CD4-positive, alpha-beta memory T cell (primary cell): Measurements from ENCODE around the gene ECEL1. TPM values are rescaled to one million over a fixed set of nuclear protein-coding genes. Genes with fewer than 3 reads are reported as not detected.

ENCODE experiments used
- CTCF ChIA-PET: fragments of 350-600 bp; sonication (Branson Sonifier 250); formaldehyde crosslinking; loops from one replicate; lab custom pipeline; 2021; ENCODE audit warnings: inconsistent platforms; ENCODE audit not compliant: partially characterized antibody; lab: Charles Lee
- POLR2A ChIA-PET: fragments of 350-600 bp; sonication (Branson Sonifier 250); formaldehyde crosslinking; loops from one replicate; lab custom pipeline; 2021; ENCODE audit not compliant: partially characterized antibody; lab: Charles Lee
- DNase-seq, 5 donors: peaks; one replicate each; pipeline versions ENCODE4 v3.0.0 to v3.0.0-alpha.2; 2020 to 2022; ENCODE audit warnings: mixed read lengths in 1 of 5
- H3K27ac ChIP-seq: one replicate; pipeline ENCODE4 v1.7.0; 2013; ENCODE audit warnings: low read depth, low read length
- H3K27me3 ChIP-seq: 2 replicates; pipeline ENCODE4 v1.7.0; 2013; ENCODE audit warnings: mild to moderate bottlenecking, low read length, moderate library complexity; ENCODE audit not compliant: insufficient read depth
- H3K36me3 ChIP-seq: 2 replicates; pipeline ENCODE4 v1.7.0; 2013; ENCODE audit warnings: mild to moderate bottlenecking, low read length, moderate library complexity; ENCODE audit not compliant: insufficient read depth
- H3K4me1 ChIP-seq: 2 replicates; pipeline ENCODE4 v1.7.0; 2013; ENCODE audit warnings: mild to moderate bottlenecking, low read length, moderate library complexity; ENCODE audit not compliant: insufficient read depth
- H3K4me3 ChIP-seq, 2 donors: one replicate each; pipeline ENCODE4 v1.7.0; 2013; ENCODE audit warnings: low read length in 2 of 2, mild to moderate bottlenecking in 1 of 2
- H3K9me3 ChIP-seq, 2 donors: one replicate each; pipeline ENCODE4 v1.7.0; 2013; ENCODE audit warnings: low read length in 2 of 2, control low read depth in 1 of 2; ENCODE audit not compliant: control insufficient read depth in 1 of 2
- H3K27ac Mint-ChIP-seq, 7 donors: one replicate each; pipeline ENCODE4 v1.8.0; 2020 to 2021; ENCODE audit warnings: mixed read lengths in 7 of 7, mild to moderate bottlenecking in 6 of 7, inconsistent platforms in 3 of 7, moderate library complexity in 3 of 7
- H3K27me3 Mint-ChIP-seq, 2 donors: one replicate each; pipeline ENCODE4 v1.8.0; 2020 to 2021; ENCODE audit warnings: mixed read lengths in 2 of 2
- H3K36me3 Mint-ChIP-seq, 2 donors: one replicate each; pipeline ENCODE4 v1.8.0; 2020 to 2021; ENCODE audit warnings: mixed read lengths in 2 of 2, inconsistent platforms in 1 of 2, mild to moderate bottlenecking in 1 of 2
- H3K4me1 Mint-ChIP-seq, 4 donors: one replicate each; pipeline ENCODE4 v1.8.0; 2020 to 2021; ENCODE audit warnings: mixed read lengths in 4 of 4, mild to moderate bottlenecking in 1 of 4
- H3K4me3 Mint-ChIP-seq, 8 donors: one replicate each; pipeline ENCODE4 v1.8.0; 2020 to 2021; ENCODE audit warnings: mixed read lengths in 8 of 8, mild to moderate bottlenecking in 7 of 8, moderate library complexity in 6 of 8, inconsistent platforms in 3 of 8
- H3K9me3 Mint-ChIP-seq, 8 donors: one replicate each; pipeline ENCODE4 v1.8.0; 2020 to 2021; ENCODE audit warnings: mixed read lengths in 8 of 8, mild to moderate bottlenecking in 5 of 8, inconsistent platforms in 3 of 8, moderate library complexity in 1 of 8
- intact Hi-C: fragments of 100-400 bp; cut with micrococcal nuclease; formaldehyde crosslinking; loops from one replicate; pipeline ENCODE4 v1.15.1; 2023
- polyA plus RNA-seq, 2 donors: library from polyadenylated mRNA; unstranded; fragments of 300-500 nt; fragmentation: Illumina TruSeq; gene quantifications; one replicate each; pipeline ENCODE4 v1.2.3, GENCODE V29; 2021
- total RNA-seq, 2 experiments: library from RNA; stranded (reverse); gene quantifications; one replicate each; pipeline ENCODE4 v1.2.3, GENCODE V29; 2021

Gene ECEL1
- total and polyA plus RNA-seq, 4 experiments from 2014 or later = not detected

GRCh38 chr2:232525791-232526371 is 38.2 kb upstream of the ECEL1 start, which contains the start of gene CHRND:
CHRND (plus strand) TSS chr2:232526160; CDS start chr2:232526216, 56 bp downstream.
- POLR2A ChIA-PET = no interaction called here
- Mint-ChIP-seq H3K27ac (no peak within 1 kb of the TSS), H3K27me3 (peaks cover 23 to 28% of the 10 kb centered on the region in 2 donors)

GRCh38 chr2:232525199-232525598 is 37.6 kb upstream of the ECEL1 start:
- Histone ChIP-seq H3K27me3 (peaks cover 14% of the 10 kb centered on the region), H3K4me3 (no peak overlapping the region), H3K4me1 (peaks cover 32% of the 10 kb centered on the region), H3K27ac (no peak overlapping the region), H3K36me3 (no peaks in the 10 kb centered on the region), H3K9me3 (no peaks in the 10 kb centered on the region)
- Mint-ChIP-seq H3K4me1 (peaks cover 10 to 31% (median 21%) of the 10 kb centered on the region in 4 donors), H3K27ac (no peak overlapping the region), H3K9me3 (no peaks in the 10 kb centered on the region), H3K27me3 (peaks cover 24 to 29% of the 10 kb centered on the region in 2 donors), H3K4me3 (no peak overlapping the region), H3K36me3 (no peaks in the 10 kb centered on the region)
- no peak for DNase-seq
- ChIA-PET POLR2A (no interaction called here), CTCF (no interaction called here)
- intact Hi-C loops = no loop called here

More at GRCh38 chr2:232525791-232526371, 38.2 kb upstream of the ECEL1 start, which contains the start of gene CHRND:
- Mint-ChIP-seq H3K9me3 (no peaks in the 10 kb centered on the region), H3K36me3 (no peaks in the 10 kb centered on the region), H3K4me3 (no peak within 1 kb of the TSS), H3K4me1 (peaks cover 10 to 31% (median 21%) of the 10 kb centered on the region in 4 donors)
- no peak for DNase-seq
- CTCF ChIA-PET = no interaction called here
- no peak within 1 kb of the TSS for H3K4me3 ChIP-seq
- intact Hi-C loops = no loop called here
- no peak within 1 kb of the TSS for H3K27ac ChIP-seq
- peaks cover 32% of the 10 kb centered on the region for H3K4me1 ChIP-seq
- no peaks in the 10 kb centered on the region for H3K9me3 ChIP-seq
- peaks cover 14% of the 10 kb centered on the region for H3K27me3 ChIP-seq
- H3K36me3 ChIP-seq = no peaks in the 10 kb centered on the region

DNA sequence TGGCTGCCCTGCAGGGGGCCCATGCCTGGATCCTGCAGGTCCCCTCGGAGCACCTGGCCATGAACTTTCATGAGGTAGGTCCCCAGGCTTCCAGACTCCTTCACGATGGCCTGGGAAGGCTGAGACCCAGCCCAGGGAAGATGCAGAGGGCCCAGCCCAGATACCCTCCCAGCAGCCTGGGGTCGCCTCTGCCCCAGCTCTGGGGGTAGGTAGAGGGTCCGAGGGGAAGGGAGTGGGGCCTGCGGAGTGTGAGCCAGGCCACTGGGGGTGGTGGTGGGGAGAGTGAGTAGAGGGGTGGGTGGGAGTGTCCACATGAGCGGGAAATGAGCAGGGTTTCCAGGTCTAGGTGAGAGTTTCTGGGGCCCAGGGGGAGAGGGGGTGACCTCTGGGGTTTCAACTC is 37.1 kb upstream of the ECEL1 start:
- H3K4me3 Mint-ChIP-seq = no peak overlapping the region
- H3K9me3 Mint-ChIP-seq = no peaks in the 10 kb centered on the region
- Histone ChIP-seq H3K4me3 (no peak overlapping the region), H3K9me3 (no peaks in the 10 kb centered on the region), H3K36me3 (no peaks in the 10 kb centered on the region), H3K27ac (no peak overlapping the region), H3K27me3 (peaks cover 14% of the 10 kb centered on the region), H3K4me1 (peaks cover 32% of the 10 kb centered on the region)
- DNase-seq = no peak
- intact Hi-C loops = no loop called here
- no peaks in the 10 kb centered on the region for H3K36me3 Mint-ChIP-seq
- H3K27ac Mint-ChIP-seq = peak overlapping the region in 1 of 7 donors; percentile 38
- peaks cover 24 to 29% of the 10 kb centered on the region in 2 donors for H3K27me3 Mint-ChIP-seq
- peaks cover 10 to 31% (median 21%) of the 10 kb centered on the region in 4 donors for H3K4me1 Mint-ChIP-seq
- POLR2A ChIA-PET = no interaction called here
- CTCF ChIA-PET = interaction anchor here (1.2 kb wide), 1 partner anchor 61 kb away, joined by 3 read pairs; no protein-coding TSS in a partner anchor

- no peaks in the 10 kb centered on the region for H3K9me3 ChIP-seq
- peak overlapping the region in 4 of 8 donors; percentile 61 to 81 (median 63) for H3K4me3 Mint-ChIP-seq
- H3K4me3 ChIP-seq = no peak overlapping the region
- DNase-seq = no peak
- H3K27ac ChIP-seq = no peak overlapping the region
- peaks cover 14% of the 10 kb centered on the region for H3K27me3 ChIP-seq
- H3K36me3 ChIP-seq = no peaks in the 10 kb centered on the region
- H3K36me3 Mint-ChIP-seq = no peaks in the 10 kb centered on the region
- peak overlapping the region in 1 of 7 donors; percentile 38 for H3K27ac Mint-ChIP-seq
- POLR2A ChIA-PET = no interaction called here
- H3K9me3 Mint-ChIP-seq = no peaks in the 10 kb centered on the region
- peaks cover 32% of the 10 kb centered on the region for H3K4me1 ChIP-seq
- H3K27me3 Mint-ChIP-seq = peaks cover 24 to 34% of the 10 kb centered on the region in 2 donors
- intact Hi-C loops = no loop called here
- H3K4me1 Mint-ChIP-seq = peaks cover 9 to 27% (median 19%) of the 10 kb centered on the region in 4 donors
- CTCF ChIA-PET = interaction anchor here (1.2 kb wide), 1 partner anchor 60 kb away, joined by 3 read pairs; no protein-coding TSS in a partner anchor
These were observed 36.3 kb upstream of the ECEL1 start for GRCh38 chr2:232523682-232524597.

- H3K4me3 Mint-ChIP-seq = peak overlapping the region in 6 of 8 donors; percentile 61 to 81 (median 66)
- CTCF ChIA-PET = interaction anchor here (1.8 kb wide), 1 partner anchor 26 kb away, joined by 5 read pairs; no protein-coding TSS in a partner anchor
These were observed 35.7 kb upstream of the ECEL1 start for GRCh38 chr2:232523402-232523681.

DNA sequence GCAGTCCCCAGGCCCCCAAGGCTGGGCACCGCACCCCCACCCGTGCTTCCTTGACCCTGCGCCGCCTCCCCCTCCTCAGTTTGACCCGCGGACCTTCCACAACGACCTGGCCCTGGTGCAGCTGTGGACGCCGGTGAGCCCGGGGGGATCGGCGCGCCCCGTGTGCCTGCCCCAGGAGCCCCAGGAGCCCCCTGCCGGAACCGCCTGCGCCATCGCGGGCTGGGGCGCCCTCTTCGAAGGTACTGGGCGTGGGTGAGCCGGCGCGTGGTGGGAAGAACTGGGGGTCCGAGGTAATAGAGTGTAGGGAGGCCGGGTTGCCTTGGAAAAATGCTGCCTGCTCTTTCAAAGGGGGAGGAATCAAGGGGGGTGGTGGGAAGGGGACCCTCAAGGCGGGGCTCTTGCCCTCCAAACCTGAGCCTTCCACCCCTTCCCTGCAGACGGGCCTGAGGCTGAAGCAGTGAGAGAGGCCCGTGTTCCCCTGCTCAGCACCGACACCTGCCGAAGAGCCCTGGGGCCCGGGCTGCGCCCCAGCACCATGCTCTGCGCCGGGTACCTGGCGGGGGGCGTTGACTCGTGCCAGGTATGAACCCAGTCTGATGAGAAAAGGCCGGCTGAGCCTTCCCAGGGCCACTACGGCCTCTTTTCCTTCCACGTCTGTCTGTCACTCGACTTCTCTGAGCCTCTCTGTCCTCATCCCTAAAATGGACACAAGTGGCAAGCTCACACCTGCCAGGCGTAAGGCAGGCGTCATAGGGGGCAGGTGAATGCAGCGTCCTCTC is 35.2 kb upstream of the ECEL1 start:
- peak overlapping the region in 7 of 8 donors; percentile 51 to 81 (median 65) for H3K4me3 Mint-ChIP-seq
- peak overlapping the region in 1 of 7 donors; percentile 42 for H3K27ac Mint-ChIP-seq
- CTCF ChIA-PET = interaction anchor here (1.0 to 1.8 kb wide), 5 partner anchors 8 to 28 kb away, joined by 3 to 7 read pairs (median 3); partner anchors contain the start of genes EIF4E2 and TIGD1
- DNase-seq = no peak
- Histone ChIP-seq H3K36me3 (no peaks in the 10 kb centered on the region), H3K4me3 (peak overlapping the region in 1 of 2 donors; percentile 14), H3K27me3 (peaks cover 14% of the 10 kb centered on the region), H3K9me3 (no peaks in the 10 kb centered on the region), H3K4me1 (peaks cover 24% of the 10 kb centered on the region), H3K27ac (no peak overlapping the region)
- intact Hi-C loops = loop anchor here (1.0 kb wide), 1 partner anchor 27 kb away; the partner anchor contains the start of genes EIF4E2 and TIGD1
- no peaks in the 10 kb centered on the region for H3K9me3 Mint-ChIP-seq
- POLR2A ChIA-PET = no interaction called here
- H3K4me1 Mint-ChIP-seq = peaks cover 1 to 16% (median 9%) of the 10 kb centered on the region in 4 donors
- peaks cover 17 to 30% of the 10 kb centered on the region in 2 donors for H3K27me3 Mint-ChIP-seq
- no peaks in the 10 kb centered on the region for H3K36me3 Mint-ChIP-seq

More at GRCh38 chr2:232523402-232523681, 35.7 kb upstream of the ECEL1 start:
- no peaks in the 10 kb centered on the region for H3K9me3 Mint-ChIP-seq
- H3K27me3 Mint-ChIP-seq = peaks cover 20 to 32% of the 10 kb centered on the region in 2 donors
- H3K27me3 ChIP-seq = peaks cover 14% of the 10 kb centered on the region
- H3K4me1 ChIP-seq = peaks cover 26% of the 10 kb centered on the region
- H3K36me3 ChIP-seq = no peaks in the 10 kb centered on the region
- peak overlapping the region in 1 of 7 donors; percentile 42 for H3K27ac Mint-ChIP-seq
- DNase-seq = no peak
- POLR2A ChIA-PET = no interaction called here
- intact Hi-C loops = no loop called here
- no peaks in the 10 kb centered on the region for H3K36me3 Mint-ChIP-seq
- H3K4me1 Mint-ChIP-seq = peaks cover 3 to 21% (median 13%) of the 10 kb centered on the region in 4 donors
- no peak overlapping the region for H3K4me3 ChIP-seq
- no peaks in the 10 kb centered on the region for H3K9me3 ChIP-seq
- H3K27ac ChIP-seq = no peak overlapping the region
